Panc1 (cell line): ENCODE data around the gene WDR5B.

Source experiments
- CTCF ChIP-seq: fragments of 450-650 bp; IDR thresholded peaks from 2 replicates; pipeline ENCODE4 v1.5.1; 2017; ENCODE audit warnings: mild to moderate bottlenecking
- POLR2AphosphoS5 ChIP-seq: IDR thresholded peaks from 2 replicates; pipeline ENCODE4 v1.6.1; 2012; ENCODE audit warnings: mild to moderate bottlenecking, low read depth, low read length, moderate library complexity
- REST ChIP-seq, 2 experiments: IDR thresholded peaks; 2 replicates each; pipeline ENCODE4 v1.6.1; 2011 to 2012; ENCODE audit warnings: low read depth in 2 of 2, control low read depth in 1 of 2, low read length in 1 of 2, mild to moderate bottlenecking in 1 of 2, moderate library complexity in 1 of 2; ENCODE audit not compliant: insufficient read depth in 1 of 2
- TCF7L2 ChIP-seq: IDR thresholded peaks from 2 replicates; pipeline ENCODE4 v1.6.1; 2011; ENCODE audit warnings: mild to moderate bottlenecking, low read depth, low read length, inconsistent platforms

GRCh38 chr3:122443090-122443489 is 27.2 kb upstream of the WDR5B start:
- TF ChIP-seq CTCF (no peak), POLR2AphosphoS5 (no peak), REST (IDR thresholded peaks at IDR 0.05; ENCODE audit: insufficient read depth in 1 of 2, low read depth in 2 of 2, low read length in 1 of 2) (no peak), TCF7L2 (no peak)
